HG03139 (cell line): ENCODE measurements around the gene CXCR2.
"Not testable (repeated sequence)": the region's sequence is repeated elsewhere in the genome, so short reads cannot be mapped to it uniquely, and the experiment has no call there.

Source experiments
- ATAC-seq: cut with Tn5 transposase; IDR thresholded peaks from one replicate; pipeline ENCODE4 v1.9.1; 2021; ENCODE audit not compliant: unreplicated experiment

The CXCR2 gene

GRCh38 chr2:218125626-218126080 lies at the start of gene CXCR2:
Gene CXCR2, plus strand, starts transcription at chr2:218126028. Its CDS starts 8,774 bp downstream, at chr2:218134802.
- ATAC-seq, result no peak

- ATAC-seq, result no peak
Measured at GRCh38 chr2:218077464-218078216, 48.2 kb upstream of the CXCR2 start.

GRCh38 chr2:218079943-218080913 lies 45.6 kb upstream of the CXCR2 start:
- ATAC-seq, result no peak

- ATAC-seq, result peak; percentile 80
Measured at GRCh38 chr2:218081063-218081462, 44.8 kb upstream of the CXCR2 start.

GRCh38 chr2:218081695-218082094 lies 44.1 kb upstream of the CXCR2 start:
- no peak for ATAC-seq

- no peak for ATAC-seq
Measured at GRCh38 chr2:218082586-218083351, 43.1 kb upstream of the CXCR2 start.

GRCh38 chr2:218083352-218083676 lies 42.5 kb upstream of the CXCR2 start:
- ATAC-seq, result no peak

GRCh38 chr2:218086478-218086877 lies 39.4 kb upstream of the CXCR2 start:
- ATAC-seq, result no peak

GRCh38 chr2:218089259-218089658 lies 36.6 kb upstream of the CXCR2 start:
- no peak for ATAC-seq

GRCh38 chr2:218091746-218092145 lies 34.1 kb upstream of the CXCR2 start:
- no peak for ATAC-seq

GRCh38 chr2:218093879-218094278 lies 31.9 kb upstream of the CXCR2 start:
- ATAC-seq, result no peak

- ATAC-seq, result no peak
Measured at GRCh38 chr2:218095853-218096252, 30.0 kb upstream of the CXCR2 start.

GRCh38 chr2:218097975-218098374 lies 27.9 kb upstream of the CXCR2 start:
- no peak for ATAC-seq

GRCh38 chr2:218108834-218109233 lies 17.0 kb upstream of the CXCR2 start:
- ATAC-seq, result not testable (repeated sequence)

GRCh38 chr2:218121789-218122188 lies 4.0 kb upstream of the CXCR2 start:
- ATAC-seq, result not testable (repeated sequence)

GRCh38 chr2:218122286-218122685 lies 3.5 kb upstream of the CXCR2 start:
- ATAC-seq, result not testable (repeated sequence)

GRCh38 chr2:218123986-218124385 lies 1.8 kb upstream of the CXCR2 start:
- no peak for ATAC-seq

- ATAC-seq, result no peak
Measured at GRCh38 chr2:218125095-218125494, 733 bp upstream of the CXCR2 start.

GRCh38 chr2:218127929-218128455 lies 2.2 kb downstream of the CXCR2 start:
- no peak for ATAC-seq

- ATAC-seq, result no peak
Measured at GRCh38 chr2:218128781-218129457, 3.1 kb downstream of the CXCR2 start.
